GM12878 (cell line): ENCODE results near the gene CERT1. TPM values are rescaled to one million over a fixed set of nuclear protein-coding genes. Genes with fewer than 3 reads are reported as not detected.

Experiments used
- ATAC-seq: fragments of 200-7000 bp; cut with Tn5 transposase; 3 replicates; pipeline ENCODE4 v1.9.1; 2020; ENCODE audit warnings: mild to moderate bottlenecking, moderate library complexity
- BruUV-seq: library from RNA; stranded (reverse); fragments of 400-500 nt; replicated peaks from 2 replicates; lab custom pipeline; 2021; lab: Mats Ljungman, UMichigan
- CTCF ChIA-PET: fragments of 300-600 bp; sonication (Branson Sonifier 250); formaldehyde crosslinking; extraction: SDS; loops from one replicate; lab custom pipeline; 2021; ENCODE audit warnings: inconsistent platforms; lab: Yijun Ruan, JAX
- POLR2A ChIA-PET: fragments of 350-600 bp; formaldehyde crosslinking; extraction: SDS; loops from one replicate; lab custom pipeline; 2021; ENCODE audit warnings: inconsistent platforms; lab: Charles Lee
- RAD21 ChIA-PET: fragments of 300-600 bp; sonication (Branson Sonifier 250); formaldehyde crosslinking; loops from one replicate; lab custom pipeline; 2023; ENCODE audit warnings: antibody characterized with exemption; ENCODE audit not compliant: unreplicated experiment; lab: Charles Lee
- SMC1A ChIA-PET: fragments of 300-600 bp; sonication (Branson Sonifier 250); formaldehyde crosslinking; loops from one replicate; lab custom pipeline; 2023; ENCODE audit not compliant: unreplicated experiment, uncharacterized antibody; lab: Charles Lee
- DNase-seq: peaks from one replicate; pipeline ENCODE4 v3.0.0-alpha.2; 2011; ENCODE audit warnings: low read depth, low spot score
- FAIRE-seq: peaks from 3 replicates; lab custom pipeline; 2011; peaks lifted over from hg19 to GRCh38; lab: Jason Lieb, UNC
- H2AFZ ChIP-seq: 2 replicates; pipeline ENCODE4 v1.6.0; 2011; ENCODE audit warnings: low read depth, low read length, control low read depth; ENCODE audit not compliant: control insufficient read depth
- H3K27ac ChIP-seq: 2 replicates; pipeline ENCODE4 v1.5.1; 2011; ENCODE audit warnings: control low read depth; ENCODE audit not compliant: control insufficient read depth, insufficient read depth
- H3K27me3 ChIP-seq, 2 experiments: replicated peaks in 1 of 2; 2 replicates each; pipeline versions ENCODE4 v1.6.0 to v1.6.1; 2011; ENCODE audit warnings: low read length in 1 of 2; ENCODE audit not compliant: control insufficient read depth in 2 of 2, insufficient read depth in 2 of 2
- H3K36me3 ChIP-seq, 2 experiments: 2 replicates each; pipeline ENCODE4 v1.5.1; 2011; ENCODE audit warnings: low read length in 1 of 2; ENCODE audit not compliant: control insufficient read depth in 2 of 2, insufficient read depth in 2 of 2
- H3K4me1 ChIP-seq: 2 replicates; pipeline ENCODE4 v1.6.1; 2011; ENCODE audit warnings: mild to moderate bottlenecking, low read length, moderate library complexity, mixed read lengths; ENCODE audit not compliant: control insufficient read depth, insufficient read depth
- H3K4me2 ChIP-seq: 2 replicates; pipeline ENCODE4 v1.6.0; 2011; ENCODE audit warnings: control low read depth; ENCODE audit not compliant: control insufficient read depth, insufficient read depth
- H3K4me3 ChIP-seq: fragments of 200-600 bp; sonication (generic); 2 replicates; pipeline ENCODE4 v1.5.1; 2016
- H3K79me2 ChIP-seq: 2 replicates; pipeline ENCODE4 v1.6.0; 2011; ENCODE audit warnings: low read length; ENCODE audit not compliant: control insufficient read depth, insufficient read depth
- H3K9ac ChIP-seq: 2 replicates; pipeline ENCODE4 v1.8.0; 2011; ENCODE audit warnings: low read length, control low read depth, mixed read lengths; ENCODE audit not compliant: control insufficient read depth, insufficient read depth
- H3K9me3 ChIP-seq: replicated peaks from 3 replicates; pipeline ENCODE4 v1.5.1; 2011; ENCODE audit warnings: mild to moderate bottlenecking, low read length; ENCODE audit not compliant: control insufficient read depth, insufficient read depth
- H4K20me1 ChIP-seq: 2 replicates; pipeline ENCODE4 v1.6.0; 2011; ENCODE audit not compliant: control insufficient read depth, insufficient read depth
- DPF2 ChIP-seq: fragments of 450-650 bp; IDR thresholded peaks from 2 replicates; pipeline ENCODE4 v1.6.1; 2017; ENCODE audit warnings: mild to moderate bottlenecking
- EED ChIP-seq: sonication (generic); IDR thresholded peaks from 2 replicates; pipeline ENCODE4 v1.6.1; 2016; ENCODE audit warnings: antibody characterized with exemption, low read depth
- ETV6 ChIP-seq, 2 experiments: fragments of 450-650 bp in 1 of 2; IDR thresholded peaks in 1 of 2; conservative IDR thresholded peaks in 1 of 2; 2 replicates each; pipeline ENCODE4 v1.6.1; 2014; ENCODE audit warnings: antibody characterized with exemption in 1 of 2, borderline replicate concordance in 1 of 2, low read depth in 1 of 2, mild to moderate bottlenecking in 1 of 2, moderate library complexity in 1 of 2
- MEF2B ChIP-seq: fragments of 450-650 bp; IDR thresholded peaks from 2 replicates; pipeline ENCODE4 v1.6.1; 2018; ENCODE audit warnings: mild to moderate bottlenecking, moderate library complexity; ENCODE audit not compliant: partially characterized antibody, poor library complexity, severe bottlenecking
- MTA2 ChIP-seq: fragments of 450-650 bp; IDR thresholded peaks from 2 replicates; pipeline ENCODE4 v1.6.1; 2016; ENCODE audit warnings: low read depth, mild to moderate bottlenecking, moderate library complexity
- NFXL1 ChIP-seq: fragments of 450-650 bp; IDR thresholded peaks from 2 replicates; pipeline ENCODE4 v1.6.1; 2017; ENCODE audit warnings: antibody characterized with exemption, mild to moderate bottlenecking, borderline replicate concordance
- SMC3 ChIP-seq: IDR thresholded peaks from 2 replicates; pipeline ENCODE4 v1.6.1; 2011; ENCODE audit warnings: low read length, improper control_type of control experiment, borderline replicate concordance
- SREBF1 ChIP-seq: IDR thresholded peaks from 2 replicates; pipeline ENCODE4 v1.6.1; 2012; ENCODE audit warnings: mild to moderate bottlenecking, low read length
- WGBS: methylation state at CpG from one replicate; pipeline ENCODE4 v1.1.6; 2016; ENCODE audit warnings: low lambda C conversion rate; ENCODE audit not compliant: insufficient replicate concordance, insufficient coverage; ENCODE audit errors: missing lambda C conversion rate; 5-methylcytosine and 5-hydroxymethylcytosine counted together
- in situ Hi-C: fragments of 300-500 bp; cut with MboI; formaldehyde crosslinking; loops from 9 replicates; pipeline ENCODE4 v1.14.3; 2018; ENCODE audit warnings: mixed read lengths
- intact Hi-C: fragments of 100-400 bp; cut with micrococcal nuclease; formaldehyde crosslinking; loops from one replicate; pipeline ENCODE4 v1.14.2; 2022; ENCODE audit not compliant: unreplicated experiment
- polyA plus RNA-seq, 11 experiments: library from polyadenylated mRNA; depleted of rRNA in 4 of 11; unstranded in 6 of 11; stranded (reverse) in 5 of 11; fragments of >200 nt; fragmentation: Nextera tagmentation in 4 of 11; fragmentation: Illumina TruSeq in 1 of 11; extraction: Ambion mirVana in 4 of 11; extraction: Trizol in 1 of 11; gene quantifications; 1 replicate in 1 of 11; 2 replicates in 10 of 11; pipeline versions ENCODE4 v1.2.1 to v1.2.3, GENCODE V29; 2011 to 2016; ENCODE audit warnings: inconsistent platforms in 2 of 11, missing spikeins in 2 of 11, low read depth in 1 of 11
- total RNA-seq, 4 experiments: library from RNA; depleted of rRNA in 3 of 4; stranded (reverse); fragments of >200 nt in 3 of 4; fragmentation: Illumina TruSeq in 1 of 4; extraction: Trizol in 1 of 4; gene quantifications; 2 replicates each; pipeline versions ENCODE4 v1.2.1 to v1.2.3, GENCODE V29; 2013 to 2021
- TF ChIP-seq, protein P1 (sequence below): IDR thresholded peaks from 2 replicates; pipeline ENCODE4 v1.6.1; 2011; ENCODE audit warnings: borderline replicate concordance, low read depth, mild to moderate bottlenecking, moderate library complexity, low read length; ENCODE audit not compliant: insufficient read depth, poor library complexity, severe bottlenecking
- TF ChIP-seq, protein P2 (sequence below): fragments of 450-650 bp; formaldehyde crosslinking; IDR thresholded peaks from 2 replicates; pipeline ENCODE4 v1.5.0; 2022; ENCODE audit warnings: mild to moderate bottlenecking, missing genetic modification characterization
- TF ChIP-seq, protein P3 (sequence below): fragments of 450-650 bp; IDR thresholded peaks from 2 replicates; pipeline ENCODE4 v1.6.1; 2018; ENCODE audit warnings: borderline replicate concordance, mild to moderate bottlenecking; ENCODE audit not compliant: partially characterized antibody

Gene CERT1
- total and polyA plus RNA-seq, 10 of the 15 experiments (the other 5 are each of a cell fraction or from before 2014, with no cell fraction given): 7.7 to 36.7 (median 25.6) TPM

DNA sequence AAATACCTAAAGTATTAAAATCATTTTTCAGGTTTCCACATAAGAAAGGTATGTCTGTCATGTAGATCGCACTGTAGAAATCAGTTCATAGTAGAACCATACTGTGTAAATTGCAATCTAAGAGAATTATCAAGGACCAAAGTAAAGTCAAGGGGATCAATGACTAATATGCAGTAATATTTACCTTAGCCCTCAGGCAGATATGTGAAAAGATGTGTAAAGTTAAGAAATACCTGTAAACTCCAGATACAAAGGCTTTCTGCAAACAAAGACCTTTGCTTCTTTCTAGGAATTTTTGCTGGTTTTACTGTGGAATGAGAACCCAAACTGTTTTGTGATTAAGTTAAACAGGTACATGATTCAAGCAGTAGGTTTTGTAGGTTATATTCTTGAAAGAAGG is 11.8 kb upstream of the CERT1 start (continued):
- TF ChIP-seq, protein P1, sequence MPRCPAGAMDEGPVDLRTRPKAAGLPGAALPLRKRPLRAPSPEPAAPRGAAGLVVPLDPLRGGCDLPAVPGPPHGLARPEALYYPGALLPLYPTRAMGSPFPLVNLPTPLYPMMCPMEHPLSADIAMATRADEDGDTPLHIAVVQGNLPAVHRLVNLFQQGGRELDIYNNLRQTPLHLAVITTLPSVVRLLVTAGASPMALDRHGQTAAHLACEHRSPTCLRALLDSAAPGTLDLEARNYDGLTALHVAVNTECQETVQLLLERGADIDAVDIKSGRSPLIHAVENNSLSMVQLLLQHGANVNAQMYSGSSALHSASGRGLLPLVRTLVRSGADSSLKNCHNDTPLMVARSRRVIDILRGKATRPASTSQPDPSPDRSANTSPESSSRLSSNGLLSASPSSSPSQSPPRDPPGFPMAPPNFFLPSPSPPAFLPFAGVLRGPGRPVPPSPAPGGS: no peak
- TF ChIP-seq, all 136 proteins: peak for 0

DNA sequence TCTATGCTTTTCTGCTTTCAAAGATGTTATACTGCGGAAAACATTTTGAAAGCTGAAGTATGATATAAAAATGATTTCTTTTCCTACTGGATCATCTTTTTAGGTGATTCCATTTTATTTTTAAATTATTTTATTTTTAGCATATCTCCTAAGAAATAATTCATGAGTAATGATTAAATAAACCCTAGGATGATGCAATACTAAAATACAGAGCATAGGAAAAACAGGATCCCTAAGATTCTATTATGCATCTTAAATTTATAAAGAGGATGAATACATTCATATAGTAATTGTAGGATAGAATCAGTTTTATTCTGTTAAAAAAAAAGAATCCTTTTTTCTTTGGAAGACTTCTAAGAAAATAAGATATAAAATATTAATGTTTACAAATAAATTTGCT is 11.1 kb upstream of the CERT1 start:
- TF ChIP-seq SMC3 (no peak), DPF2 (no peak), SREBF1 (no peak), NFXL1 (no peak), ETV6 (conservative IDR thresholded peaks at IDR 0.05 in 1 of 2, IDR thresholded peaks at IDR 0.05 in 1 of 2; ENCODE audit: borderline replicate concordance in 1 of 2, low read depth in 1 of 2) (no peak), MEF2B (no peak), EED (no peak), MTA2 (no peak)
- TF ChIP-seq, protein P2, sequence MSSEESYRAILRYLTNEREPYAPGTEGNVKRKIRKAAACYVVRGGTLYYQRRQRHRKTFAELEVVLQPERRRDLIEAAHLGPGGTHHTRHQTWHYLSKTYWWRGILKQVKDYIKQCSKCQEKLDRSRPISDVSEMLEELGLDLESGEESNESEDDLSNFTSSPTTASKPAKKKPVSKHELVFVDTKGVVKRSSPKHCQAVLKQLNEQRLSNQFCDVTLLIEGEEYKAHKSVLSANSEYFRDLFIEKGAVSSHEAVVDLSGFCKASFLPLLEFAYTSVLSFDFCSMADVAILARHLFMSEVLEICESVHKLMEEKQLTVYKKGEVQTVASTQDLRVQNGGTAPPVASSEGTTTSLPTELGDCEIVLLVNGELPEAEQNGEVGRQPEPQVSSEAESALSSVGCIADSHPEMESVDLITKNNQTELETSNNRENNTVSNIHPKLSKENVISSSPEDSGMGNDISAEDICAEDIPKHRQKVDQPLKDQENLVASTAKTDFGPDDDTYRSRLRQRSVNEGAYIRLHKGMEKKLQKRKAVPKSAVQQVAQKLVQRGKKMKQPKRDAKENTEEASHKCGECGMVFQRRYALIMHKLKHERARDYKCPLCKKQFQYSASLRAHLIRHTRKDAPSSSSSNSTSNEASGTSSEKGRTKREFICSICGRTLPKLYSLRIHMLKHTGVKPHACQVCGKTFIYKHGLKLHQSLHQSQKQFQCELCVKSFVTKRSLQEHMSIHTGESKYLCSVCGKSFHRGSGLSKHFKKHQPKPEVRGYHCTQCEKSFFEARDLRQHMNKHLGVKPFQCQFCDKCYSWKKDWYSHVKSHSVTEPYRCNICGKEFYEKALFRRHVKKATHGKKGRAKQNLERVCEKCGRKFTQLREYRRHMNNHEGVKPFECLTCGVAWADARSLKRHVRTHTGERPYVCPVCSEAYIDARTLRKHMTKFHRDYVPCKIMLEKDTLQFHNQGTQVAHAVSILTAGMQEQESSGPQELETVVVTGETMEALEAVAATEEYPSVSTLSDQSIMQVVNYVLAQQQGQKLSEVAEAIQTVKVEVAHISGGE (CRISPR knock-in tag): no peak
- TF ChIP-seq, protein P3, sequence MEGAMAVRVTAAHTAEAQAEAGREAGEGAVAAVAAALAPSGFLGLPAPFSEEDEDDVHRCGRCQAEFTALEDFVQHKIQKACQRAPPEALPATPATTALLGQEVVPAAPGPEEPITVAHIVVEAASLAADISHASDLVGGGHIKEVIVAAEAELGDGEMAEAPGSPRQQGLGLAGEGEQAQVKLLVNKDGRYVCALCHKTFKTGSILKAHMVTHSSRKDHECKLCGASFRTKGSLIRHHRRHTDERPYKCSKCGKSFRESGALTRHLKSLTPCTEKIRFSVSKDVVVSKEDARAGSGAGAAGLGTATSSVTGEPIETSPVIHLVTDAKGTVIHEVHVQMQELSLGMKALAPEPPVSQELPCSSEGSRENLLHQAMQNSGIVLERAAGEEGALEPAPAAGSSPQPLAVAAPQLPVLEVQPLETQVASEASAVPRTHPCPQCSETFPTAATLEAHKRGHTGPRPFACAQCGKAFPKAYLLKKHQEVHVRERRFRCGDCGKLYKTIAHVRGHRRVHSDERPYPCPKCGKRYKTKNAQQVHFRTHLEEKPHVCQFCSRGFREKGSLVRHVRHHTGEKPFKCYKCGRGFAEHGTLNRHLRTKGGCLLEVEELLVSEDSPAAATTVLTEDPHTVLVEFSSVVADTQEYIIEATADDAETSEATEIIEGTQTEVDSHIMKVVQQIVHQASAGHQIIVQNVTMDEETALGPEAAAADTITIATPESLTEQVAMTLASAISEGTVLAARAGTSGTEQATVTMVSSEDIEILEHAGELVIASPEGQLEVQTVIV: no peak
- Histone ChIP-seq H3K9ac (no peak overlapping the region), H2AFZ (no peak overlapping the region), H3K4me1 (peaks cover 34% of the 10 kb centered on the region), H3K27me3 (no peaks in the 10 kb centered on the region), H3K27ac (no peak overlapping the region; the same call in 1 of the 2 replicates), H3K79me2 (peaks cover 91% of the 10 kb centered on the region), H3K4me3 (peak overlapping the region; percentile 18; the same call in 1 of the 2 replicates), H3K9me3 (peaks cover 19% of the 10 kb centered on the region), H4K20me1 (no peaks in the 10 kb centered on the region), H3K36me3 (peaks cover 0 to 2% of the 10 kb centered on the region in 2 experiments; a peak in 2 of 4 replicates), H3K4me2 (peak overlapping the region; percentile 69; the same call in 1 of the 2 replicates)
- in situ Hi-C loops (no loop called here), intact Hi-C loops (no loop called here)
- no peak for FAIRE-seq
- ChIA-PET CTCF (no interaction called here), RAD21 (interaction anchor here (0.6 to 3.9 kb wide), 3 partner anchors 45 to 61 kb away, joined by 3 to 19 read pairs (median 11); no protein-coding TSS in a partner anchor), SMC1A (interaction anchor here (1.0 to 3.8 kb wide), 4 partner anchors 10 to 53 kb away, joined by 3 to 16 read pairs (median 8); partner anchors contain the start of gene POLK), POLR2A (interaction anchor here (2.0 kb wide), 1 partner anchor 13 kb away, joined by 9 read pairs; no protein-coding TSS in a partner anchor)
- BruUV-seq: no TSS peak
- no peak for DNase-seq
- WGBS: 93% methylated on average over 1 of the region's 1 CpG
- ATAC-seq: no peak
